H54 (cell line): ENCODE measurements around the gene AKAP10.

Source experiments
- DNase-seq: peaks from one replicate; pipeline ENCODE4 v3.0.0; 2011; ENCODE audit warnings: low spot score, mixed read lengths; ENCODE audit not compliant: insufficient read length
- FAIRE-seq: peaks from 3 replicates; lab custom pipeline; 2011; peaks lifted over from hg19 to GRCh38; lab: Jason Lieb, UNC
- POLR2A ChIP-seq: IDR thresholded peaks from 2 replicates; pipeline ENCODE4 v1.6.1; 2011; ENCODE audit warnings: low read depth, mild to moderate bottlenecking, low read length

The AKAP10 gene

DNA sequence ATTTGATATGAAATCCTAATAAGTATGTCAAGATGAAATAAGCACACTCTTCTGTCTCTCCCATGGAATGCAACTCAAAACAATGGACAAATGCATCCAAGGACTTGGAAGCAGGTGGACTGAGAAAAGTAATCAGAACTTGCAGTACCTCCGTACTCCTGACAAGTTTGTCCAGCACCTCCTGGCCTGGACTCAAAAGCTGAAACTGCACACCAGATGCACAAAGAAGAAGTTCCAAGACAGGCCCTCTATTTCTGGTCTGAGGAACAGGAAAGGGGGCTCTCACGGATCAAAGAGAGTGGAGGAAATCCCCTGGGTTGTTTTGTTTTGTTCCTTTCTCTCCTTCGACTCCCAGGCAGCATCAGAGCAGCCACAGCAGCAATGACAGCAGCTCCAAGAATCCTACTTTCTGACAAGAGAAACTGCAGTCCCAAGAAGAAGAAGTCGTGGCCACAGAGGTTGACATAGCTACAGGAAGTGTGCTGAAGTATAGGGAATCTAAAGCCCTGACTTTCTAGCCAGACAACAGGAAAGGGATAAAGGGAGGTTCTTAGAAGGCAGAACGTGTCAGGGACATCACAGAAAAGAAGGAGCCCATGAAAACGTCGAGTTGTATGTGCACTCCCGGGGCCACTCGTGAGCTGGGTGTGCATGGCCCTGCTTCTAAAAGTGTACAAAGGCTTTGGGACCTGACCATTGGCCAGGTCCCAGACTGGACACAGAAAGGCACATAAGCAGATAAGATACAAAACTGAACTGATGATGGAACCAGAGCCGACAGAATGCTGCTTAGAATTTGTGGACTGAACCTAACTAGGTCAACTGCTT is 29.3 kb downstream of the AKAP10 start:
- FAIRE-seq = peak; percentile 11
- TF ChIP-seq POLR2A = no peak
- no peak for DNase-seq

DNA sequence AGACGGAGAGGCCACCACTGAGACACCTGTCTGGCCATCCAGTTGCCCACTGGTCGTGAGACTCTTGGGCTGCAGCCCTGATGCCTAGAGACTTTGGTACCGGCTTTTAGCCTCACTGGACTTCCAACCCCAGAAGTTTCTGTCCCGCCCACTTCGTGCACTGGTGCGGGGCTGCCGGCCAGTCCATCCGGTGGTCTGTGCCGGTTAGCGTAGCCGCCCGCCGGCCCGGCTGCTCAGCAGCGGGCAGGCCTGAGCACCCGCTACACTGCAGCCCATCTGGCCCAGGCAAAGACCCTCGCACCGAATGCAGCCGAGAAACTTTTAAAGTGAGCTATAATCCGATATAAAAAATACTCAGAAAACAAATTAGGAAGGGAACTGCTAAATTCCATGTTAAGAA is 30.7 kb downstream of the AKAP10 start:
- TF ChIP-seq POLR2A = no peak
- FAIRE-seq (no peak), DNase-seq (no peak)

DNA sequence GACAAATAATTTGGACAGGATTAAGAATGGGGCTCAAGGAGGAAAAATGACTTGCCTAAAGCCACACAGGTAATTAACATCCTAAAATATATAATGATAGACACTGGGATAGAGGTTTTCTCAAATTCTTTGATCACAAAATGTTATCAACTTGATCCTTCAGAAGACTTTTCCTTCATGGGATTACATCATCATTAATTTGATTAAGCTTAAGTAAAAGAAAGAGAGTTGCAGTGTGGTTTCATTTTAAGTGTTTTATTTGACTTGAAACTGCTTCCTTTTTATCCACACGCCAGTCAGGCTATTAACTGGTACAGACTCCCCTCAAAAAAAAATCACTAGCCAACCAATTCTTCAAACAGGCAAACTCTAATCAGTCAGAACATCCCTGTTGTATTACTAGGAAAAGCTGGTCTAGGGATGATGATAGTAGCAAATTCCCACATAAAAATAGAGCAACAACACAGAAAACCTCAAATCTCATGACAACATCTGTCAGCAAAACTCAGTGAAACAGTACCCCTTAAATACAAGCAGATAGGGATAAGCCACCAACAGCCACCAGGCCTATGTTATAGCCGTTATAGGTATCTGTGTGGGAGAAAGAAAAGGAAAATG is 32.5 kb downstream of the AKAP10 start:
- DNase-seq (no peak), FAIRE-seq (no peak)
- TF ChIP-seq POLR2A = no peak

DNA sequence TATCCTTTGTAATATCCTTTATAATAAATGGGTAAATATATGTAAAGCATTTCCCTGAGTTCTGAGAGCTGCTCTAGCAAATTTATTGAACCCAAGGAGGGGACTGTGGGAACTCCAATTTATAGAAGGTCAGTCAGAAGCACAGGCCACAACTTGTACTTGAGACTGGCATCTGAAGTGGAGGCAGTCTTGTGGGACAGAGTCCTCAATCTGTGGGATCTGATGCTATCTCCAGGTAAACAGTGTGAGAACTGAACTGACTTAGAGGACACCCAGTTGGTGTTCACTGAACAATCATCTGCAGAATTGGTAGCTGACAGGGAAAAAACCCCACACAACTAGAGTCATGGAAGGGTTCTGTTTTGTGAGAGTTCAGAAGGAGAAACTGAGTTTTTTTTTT is 34.0 kb downstream of the AKAP10 start:
- no peak for TF ChIP-seq POLR2A
- no peak for DNase-seq
- FAIRE-seq = peak; percentile 6

DNA sequence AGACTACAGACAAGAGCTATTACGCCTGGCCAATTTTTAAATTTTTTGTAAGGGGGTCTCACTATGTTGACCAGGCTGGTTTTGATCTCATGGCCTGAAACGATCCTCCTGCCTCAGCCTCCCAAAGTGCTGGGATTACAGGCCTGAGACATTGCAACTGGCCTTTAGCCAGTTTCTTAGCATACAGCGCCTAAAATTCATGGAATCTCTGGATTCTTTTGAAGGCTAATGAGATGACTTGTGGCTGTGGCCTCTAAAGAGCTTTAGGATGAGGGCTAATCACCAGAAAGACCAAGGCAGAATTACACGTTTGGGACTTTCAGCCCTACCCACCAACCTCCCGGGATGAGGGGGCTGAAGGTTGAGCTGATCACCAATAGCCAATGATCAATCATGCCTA is 34.6 kb downstream of the AKAP10 start:
- DNase-seq (no peak), FAIRE-seq (no peak)
- no peak for TF ChIP-seq POLR2A

DNA sequence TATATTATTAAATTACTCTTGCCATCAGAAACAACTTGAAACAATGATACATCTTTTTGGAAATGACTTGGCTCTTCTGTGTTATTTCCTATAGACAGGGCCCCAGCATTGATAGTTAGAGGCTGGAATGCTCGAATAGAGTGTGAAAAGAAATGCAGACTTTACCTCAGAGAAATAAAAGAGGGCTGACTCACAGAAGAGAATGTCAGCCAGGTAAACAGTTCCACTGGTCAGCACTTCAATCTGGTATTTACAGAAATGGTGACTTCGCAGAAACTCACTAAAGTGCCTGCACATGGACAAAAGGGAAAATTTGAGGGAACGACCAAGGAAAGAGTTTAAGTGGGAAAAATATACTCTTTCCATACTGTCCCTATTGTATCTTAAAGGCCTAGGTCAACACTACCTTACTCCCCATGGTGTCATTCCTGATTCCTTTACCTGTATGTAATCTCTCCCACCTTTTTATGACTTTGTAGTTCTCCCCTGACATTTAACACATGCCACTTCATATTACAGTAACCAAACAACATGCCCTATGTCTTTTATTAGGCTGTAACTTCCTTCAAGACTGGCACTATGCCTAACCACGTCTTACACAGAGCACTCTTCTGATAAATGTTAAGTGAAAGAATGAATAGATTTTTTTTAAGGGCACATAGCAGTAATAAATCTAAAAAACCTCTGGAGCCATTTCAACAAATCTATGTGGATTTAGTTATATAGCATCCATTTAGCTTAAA is 36.7 kb downstream of the AKAP10 start:
- DNase-seq (no peak), FAIRE-seq (peak; percentile 79)
- TF ChIP-seq POLR2A = no peak

DNA sequence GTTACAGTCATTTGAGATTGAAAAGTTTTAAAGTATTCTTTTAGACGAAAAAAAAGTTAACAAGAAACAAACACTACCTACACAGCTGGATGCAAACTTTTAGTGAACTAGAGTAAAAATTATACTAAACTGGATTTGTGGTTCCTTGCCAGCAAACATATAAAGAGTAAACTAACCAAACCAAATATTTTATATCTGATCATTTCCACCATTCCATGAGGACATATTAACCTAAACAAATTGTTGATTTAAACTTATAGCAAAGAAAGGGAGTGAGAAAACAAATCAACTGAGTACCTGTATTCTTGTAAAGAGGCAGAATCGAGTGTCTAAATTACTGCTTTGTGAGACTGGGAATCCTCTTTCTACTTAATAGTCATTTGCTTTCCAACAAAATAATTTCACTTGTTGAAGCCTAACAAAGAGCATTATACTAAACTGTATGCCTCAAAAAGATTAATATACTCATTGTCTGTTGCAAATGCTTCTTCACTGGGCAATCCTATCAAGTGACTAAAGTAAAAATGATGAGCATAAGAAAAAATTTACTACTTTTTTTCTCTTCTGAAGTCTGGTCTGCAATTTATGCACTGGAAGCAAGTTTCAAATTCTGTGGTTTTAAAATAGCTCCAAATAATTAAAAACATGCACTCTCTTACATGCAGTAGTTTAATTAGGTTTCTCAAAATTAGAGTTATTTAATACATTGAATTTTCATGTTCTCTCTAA is 37.5 kb downstream of the AKAP10 start:
- TF ChIP-seq POLR2A = no peak
- DNase-seq (no peak), FAIRE-seq (no peak)

DNA sequence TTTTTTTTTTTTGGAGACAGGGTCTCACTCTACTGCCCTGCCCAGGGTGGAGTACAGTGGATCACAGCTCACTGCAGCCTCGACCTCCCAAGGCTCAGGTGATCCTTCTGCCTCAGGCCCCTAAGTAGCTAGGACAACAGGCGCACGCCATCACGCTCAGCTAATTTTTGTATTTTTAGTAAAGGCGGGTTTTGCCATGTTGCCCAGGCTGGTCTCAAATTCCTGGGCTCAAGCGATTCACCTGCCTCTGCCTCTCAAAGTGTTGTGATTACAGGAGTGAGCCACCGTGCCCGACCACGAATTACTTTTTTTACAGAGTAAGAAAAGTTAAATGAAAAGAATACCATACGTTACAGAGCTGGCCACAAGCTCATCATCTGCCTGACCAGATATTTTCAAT is 38.9 kb downstream of the AKAP10 start:
- DNase-seq (no peak), FAIRE-seq (no peak)
- no peak for TF ChIP-seq POLR2A

DNA sequence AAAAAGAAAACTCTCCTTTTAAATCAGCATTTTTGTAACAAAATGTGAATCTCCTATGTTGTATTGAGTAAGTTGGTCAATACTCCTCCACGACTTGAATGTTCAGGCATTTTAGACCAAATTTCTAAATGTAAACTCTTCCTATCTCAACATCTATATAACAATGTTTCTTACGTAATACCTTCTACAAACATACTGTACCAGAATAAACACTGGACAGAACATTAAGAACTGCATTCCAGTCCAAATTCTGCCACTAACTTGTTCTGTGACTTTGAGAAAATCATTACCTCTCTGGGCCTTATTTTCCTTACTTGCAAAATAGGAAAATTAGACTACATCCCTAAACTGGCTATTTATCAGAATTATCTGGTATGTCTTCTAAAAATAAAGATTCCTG is 40.1 kb downstream of the AKAP10 start:
- FAIRE-seq (no peak), DNase-seq (no peak)
- no peak for TF ChIP-seq POLR2A

DNA sequence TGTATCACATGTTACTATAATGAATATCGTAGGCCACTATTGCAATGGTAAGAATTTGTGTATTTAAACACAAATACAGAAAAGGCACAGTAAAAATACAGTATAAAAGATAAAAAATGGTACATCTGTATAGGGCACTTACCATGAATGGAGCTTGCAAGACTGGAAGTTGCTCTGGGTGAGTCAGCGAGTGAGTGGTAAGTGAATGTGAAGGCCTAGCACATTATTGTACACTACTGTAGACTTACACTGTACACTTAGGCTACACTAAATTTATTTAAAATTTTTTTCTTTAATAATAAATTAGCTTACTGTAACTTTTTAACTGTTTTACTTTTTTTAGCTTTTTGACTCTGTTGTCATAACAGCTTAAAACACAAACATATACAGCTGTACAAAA is 42.5 kb downstream of the AKAP10 start:
- DNase-seq (no peak), FAIRE-seq (no peak)

DNA sequence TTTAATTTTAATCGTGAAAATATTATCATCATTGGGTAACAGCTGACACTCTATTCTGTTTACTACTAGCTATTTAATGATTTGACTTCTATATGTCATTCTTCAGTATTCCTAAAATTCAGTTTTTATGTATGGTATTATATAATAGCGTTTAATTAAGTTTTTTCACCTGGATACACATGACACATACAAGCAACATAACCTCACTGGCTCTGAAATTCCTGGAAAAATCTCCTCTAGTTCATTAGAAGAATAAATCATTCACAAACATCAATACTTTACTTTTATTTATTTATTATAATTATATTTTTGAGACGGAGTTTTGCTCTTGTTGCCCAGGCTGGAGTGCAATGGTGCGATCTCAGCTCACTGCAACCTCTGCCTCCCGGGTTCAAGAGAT is 44.0 kb downstream of the AKAP10 start:
- DNase-seq (no peak), FAIRE-seq (no peak)
- TF ChIP-seq POLR2A = no peak

More for the DNA sequence above, 42.5 kb downstream of the AKAP10 start:
- no peak for TF ChIP-seq POLR2A

DNA sequence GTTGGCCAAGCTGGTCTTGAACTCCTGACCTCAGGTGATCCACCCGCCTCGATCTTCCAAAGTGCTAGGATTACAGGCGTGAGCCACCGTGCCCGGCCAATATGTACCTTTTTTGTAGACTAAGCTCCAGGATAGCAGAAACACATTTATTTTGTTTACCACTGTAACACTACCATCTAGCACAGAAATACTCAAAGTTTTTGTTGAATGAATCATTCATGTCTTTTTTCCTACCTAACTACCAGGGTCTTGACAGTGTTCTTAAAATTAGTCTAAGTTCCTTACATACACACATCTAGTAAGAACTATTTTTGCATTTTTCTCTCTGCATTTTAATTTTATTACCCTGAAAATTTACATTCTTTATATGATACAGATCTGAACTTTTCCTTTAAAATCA is 44.4 kb downstream of the AKAP10 start:
- TF ChIP-seq POLR2A = no peak
- DNase-seq (no peak), FAIRE-seq (no peak)

DNA sequence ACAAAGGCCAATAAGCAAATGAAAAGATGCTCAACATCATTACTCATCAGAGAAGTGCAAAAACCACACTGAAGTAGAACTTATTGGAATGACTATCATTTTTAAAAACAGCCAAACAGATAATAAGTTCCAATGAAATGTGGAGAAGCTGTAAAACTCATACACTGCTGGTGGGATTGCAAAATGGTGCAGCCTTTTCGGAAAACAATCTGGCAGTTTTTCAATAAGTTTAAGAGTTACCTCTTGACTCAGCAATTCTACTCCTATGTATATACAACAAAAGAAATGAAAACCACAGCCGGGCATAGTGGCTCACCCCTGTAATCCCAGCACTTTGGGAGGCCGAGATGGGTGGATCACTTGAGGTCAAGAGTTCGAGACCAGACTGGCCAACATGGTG is 49.3 kb downstream of the AKAP10 start:
- TF ChIP-seq POLR2A = no peak
- no peak for DNase-seq

More for the DNA sequence above, 49.3 kb downstream of the AKAP10 start:
- no peak for FAIRE-seq
